H9 (cell line): ENCODE results near the gene ZNF629. TPM values are rescaled to one million over a fixed set of nuclear protein-coding genes. Genes with fewer than 3 reads are reported as not detected.

ENCODE experiments used
- DNase-seq: peaks from one replicate; pipeline ENCODE4 v3.0.0-alpha.2; 2017
- H2AFZ ChIP-seq: one replicate; pipeline ENCODE4 v1.6.1; 2013; ENCODE audit warnings: mild to moderate bottlenecking, low read length, control low read depth, moderate library complexity
- H2AK5ac ChIP-seq: 2 replicates; pipeline ENCODE4 v1.6.1; 2013; ENCODE audit warnings: low read length, control low read depth, mixed read lengths; ENCODE audit not compliant: insufficient read length
- H2BK120ac ChIP-seq: one replicate; pipeline ENCODE4 v1.6.1; 2013; ENCODE audit warnings: low read depth, mild to moderate bottlenecking, low read length, control low read depth, inconsistent platforms; ENCODE audit not compliant: poor library complexity, severe bottlenecking
- H2BK12ac ChIP-seq: 2 replicates; pipeline ENCODE4 v1.6.1; 2013; ENCODE audit warnings: low read length, control low read depth, mixed read lengths, low read depth; ENCODE audit not compliant: insufficient read length
- H2BK15ac ChIP-seq: 2 replicates; pipeline ENCODE4 v1.6.1; 2013; ENCODE audit warnings: low read depth, low read length, control low read depth
- H2BK20ac ChIP-seq: one replicate; pipeline ENCODE4 v1.6.1; 2013; ENCODE audit warnings: low read depth, mild to moderate bottlenecking, low read length, control low read depth, inconsistent platforms; ENCODE audit not compliant: poor library complexity, severe bottlenecking
- H2BK5ac ChIP-seq: 2 replicates; pipeline ENCODE4 v1.6.1; 2013; ENCODE audit warnings: low read length, control low read depth, mixed read lengths; ENCODE audit not compliant: insufficient read length
- H3K14ac ChIP-seq: 2 replicates; pipeline ENCODE4 v1.6.1; 2013; ENCODE audit warnings: low read length, control low read depth; ENCODE audit not compliant: insufficient read depth
- H3K18ac ChIP-seq: 2 replicates; pipeline ENCODE4 v1.6.1; 2013; ENCODE audit warnings: low read depth, mild to moderate bottlenecking, mixed read lengths, low read length, control low read depth; ENCODE audit not compliant: insufficient read length
- H3K23ac ChIP-seq: 2 replicates; pipeline ENCODE4 v1.6.1; 2013; ENCODE audit warnings: low read length, control low read depth, mixed read lengths, low read depth; ENCODE audit not compliant: insufficient read length
- H3K23me2 ChIP-seq: 2 replicates; pipeline ENCODE4 v1.6.1; 2013; ENCODE audit warnings: low read depth, mild to moderate bottlenecking, mixed read lengths, low read length, control low read depth; ENCODE audit not compliant: insufficient read length, poor library complexity, severe bottlenecking
- H3K27ac ChIP-seq: 2 replicates; pipeline ENCODE4 v1.5.1; 2013; ENCODE audit warnings: low read length, control low read depth, mixed read lengths, low read depth; ENCODE audit not compliant: insufficient read length
- H3K27me3 ChIP-seq: 2 replicates; pipeline ENCODE4 v1.6.1; 2013; ENCODE audit warnings: low read length, control low read depth, inconsistent platforms; ENCODE audit not compliant: insufficient read depth
- H3K4ac ChIP-seq: 2 replicates; pipeline ENCODE4 v1.6.1; 2013; ENCODE audit warnings: low read depth, mild to moderate bottlenecking, control low read depth, inconsistent platforms, low read length, moderate library complexity
- H3K4me1 ChIP-seq: 2 replicates; pipeline ENCODE4 v1.6.1; 2013; ENCODE audit warnings: low read length, control low read depth, inconsistent platforms; ENCODE audit not compliant: insufficient read depth
- H3K4me2 ChIP-seq: 2 replicates; pipeline ENCODE4 v1.6.1; 2013; ENCODE audit warnings: low read length, control low read depth, mixed read lengths; ENCODE audit not compliant: insufficient read length, insufficient read depth
- H3K56ac ChIP-seq: 2 replicates; pipeline ENCODE4 v1.6.1; 2013; ENCODE audit warnings: low read depth, mild to moderate bottlenecking, mixed read lengths, low read length, control low read depth; ENCODE audit not compliant: insufficient read length
- H3K79me1 ChIP-seq: 2 replicates; pipeline ENCODE4 v1.6.1; 2013; ENCODE audit warnings: low read depth, mild to moderate bottlenecking, moderate library complexity, low read length, control low read depth, inconsistent platforms; ENCODE audit not compliant: insufficient read depth, poor library complexity, severe bottlenecking
- H3K79me2 ChIP-seq: 2 replicates; pipeline ENCODE4 v1.6.1; 2013; ENCODE audit warnings: low read length, control low read depth, inconsistent platforms; ENCODE audit not compliant: insufficient read depth
- H3K9ac ChIP-seq: 2 replicates; pipeline ENCODE4 v1.6.1; 2013; ENCODE audit warnings: low read length, control low read depth, mixed read lengths; ENCODE audit not compliant: insufficient read length; ENCODE audit errors: extremely low read depth
- H3K9me3 ChIP-seq: one replicate; pipeline ENCODE4 v1.6.1; 2013; ENCODE audit warnings: low read depth, low read length, inconsistent platforms; ENCODE audit not compliant: control insufficient read depth
- H3T11ph ChIP-seq: one replicate; pipeline ENCODE4 v1.6.1; 2013; ENCODE audit warnings: mild to moderate bottlenecking, low read length, control low read depth, inconsistent platforms
- H4K20me1 ChIP-seq: one replicate; pipeline ENCODE4 v1.6.1; 2013; ENCODE audit not compliant: control insufficient read depth, insufficient read length, insufficient read depth
- H4K5ac ChIP-seq: 2 replicates; pipeline ENCODE4 v1.6.1; 2013; ENCODE audit warnings: low read depth, mild to moderate bottlenecking, mixed read lengths, low read length, control low read depth; ENCODE audit not compliant: insufficient read length
- H4K8ac ChIP-seq: replicated peaks from 2 replicates; pipeline ENCODE4 v1.6.1; 2013; ENCODE audit warnings: low read length, control low read depth, mixed read lengths, low read depth; ENCODE audit not compliant: insufficient read length
- H4K91ac ChIP-seq: 2 replicates; pipeline ENCODE4 v1.6.1; 2013; ENCODE audit warnings: low read depth, mild to moderate bottlenecking, moderate library complexity, mixed read lengths, low read length, control low read depth; ENCODE audit not compliant: insufficient read length
- H3K27ac Mint-ChIP-seq, 3 experiments: 2 replicates in 2 of 3; 3 replicates in 1 of 3; pipeline ENCODE4 v1.8.0; 2020 to 2021; ENCODE audit warnings: mixed read lengths in 3 of 3, mild to moderate bottlenecking in 1 of 3, moderate library complexity in 1 of 3
- H3K27me3 Mint-ChIP-seq: 2 replicates; pipeline ENCODE4 v1.8.0; 2021; ENCODE audit warnings: low read depth, mild to moderate bottlenecking, moderate library complexity, mixed read lengths
- H3K36me3 Mint-ChIP-seq, 3 experiments: 2 replicates in 2 of 3; 3 replicates in 1 of 3; pipeline ENCODE4 v1.8.0; 2020 to 2021; ENCODE audit warnings: low read depth in 3 of 3, mixed read lengths in 3 of 3; ENCODE audit not compliant: insufficient read depth in 1 of 3
- H3K4me1 Mint-ChIP-seq, 2 experiments: 2 replicates each; pipeline ENCODE4 v1.8.0; 2020; ENCODE audit warnings: mixed read lengths in 2 of 2
- H3K4me3 Mint-ChIP-seq, 2 experiments: 2 replicates in 1 of 2; 3 replicates in 1 of 2; pipeline ENCODE4 v1.8.0; 2020 to 2021; ENCODE audit warnings: mild to moderate bottlenecking in 2 of 2, mixed read lengths in 2 of 2, moderate library complexity in 1 of 2
- H3K9me3 Mint-ChIP-seq, 2 experiments: 2 replicates in 1 of 2; 3 replicates in 1 of 2; pipeline ENCODE4 v1.8.0; 2020; ENCODE audit warnings: mild to moderate bottlenecking in 2 of 2, mixed read lengths in 2 of 2, moderate library complexity in 1 of 2
- WGBS: extraction: QIAGEN DNeasy Blood & Tissue Kit; methylation state at CpG from one replicate; pipeline ENCODE4 v1.1.7; 2013; ENCODE audit warnings: missing lambda C conversion rate, low lambda C conversion rate, mixed read lengths; ENCODE audit not compliant: insufficient read length; ENCODE audit errors: extremely low coverage; 5-methylcytosine and 5-hydroxymethylcytosine counted together
- total RNA-seq: library from RNA; stranded (reverse); gene quantifications from 2 replicates; pipeline ENCODE4 v1.2.1, GENCODE V29; 2021
- TF ChIP-seq, protein P1 (sequence below): fragments of 200-600 bp; sonication (generic); conservative IDR thresholded peaks from 3 replicates; pipeline ENCODE4 v1.8.0; 2021; ENCODE audit warnings: antibody characterized with exemption, mild to moderate bottlenecking

Gene ZNF629
- total RNA-seq, 1 experiment from 2014 or later: 20.0 TPM

- Histone ChIP-seq H3K56ac (no peak overlapping the region), H4K20me1 (no peaks in the 10 kb centered on the region), H3K23me2 (peaks cover 20% of the 10 kb centered on the region), H3K4ac (no peak overlapping the region), H2AK5ac (no peak overlapping the region), H3K9me3 (no peaks in the 10 kb centered on the region), H3K23ac (no peak overlapping the region), H2BK15ac (no peak overlapping the region), H4K5ac (no peak overlapping the region), H2BK12ac (no peak overlapping the region), H4K8ac (no peak overlapping the region), H3K9ac (peak overlapping the region; percentile 93), H2BK120ac (no peak overlapping the region), H3K4me2 (peak overlapping the region; percentile 95), H3K14ac (no peak overlapping the region), H3K27ac (no peak overlapping the region), H2AFZ (no peak overlapping the region), H3K18ac (no peak overlapping the region), H3T11ph (no peak overlapping the region), H2BK20ac (no peak overlapping the region), H3K27me3 (no peaks in the 10 kb centered on the region), H3K4me1 (no peaks in the 10 kb centered on the region), H3K79me2 (no peaks in the 10 kb centered on the region), H2BK5ac (no peak overlapping the region), H4K91ac (no peak overlapping the region), H3K79me1 (peaks cover 6% of the 10 kb centered on the region)
- Mint-ChIP-seq H3K27me3 (no peaks in the 10 kb centered on the region), H3K27ac (peak overlapping the region; percentile 78 to 93 (median 82); a peak in 6 of 7 replicates), H3K4me1 (peaks cover 17 to 18% of the 10 kb centered on the region in 2 experiments), H3K4me3 (peak overlapping the region; percentile 91 to 97), H3K36me3 (peaks cover 37 to 67% (median 55%) of the 10 kb centered on the region in 3 experiments), H3K9me3 (no peaks in the 10 kb centered on the region)
- TF ChIP-seq, protein P1, sequence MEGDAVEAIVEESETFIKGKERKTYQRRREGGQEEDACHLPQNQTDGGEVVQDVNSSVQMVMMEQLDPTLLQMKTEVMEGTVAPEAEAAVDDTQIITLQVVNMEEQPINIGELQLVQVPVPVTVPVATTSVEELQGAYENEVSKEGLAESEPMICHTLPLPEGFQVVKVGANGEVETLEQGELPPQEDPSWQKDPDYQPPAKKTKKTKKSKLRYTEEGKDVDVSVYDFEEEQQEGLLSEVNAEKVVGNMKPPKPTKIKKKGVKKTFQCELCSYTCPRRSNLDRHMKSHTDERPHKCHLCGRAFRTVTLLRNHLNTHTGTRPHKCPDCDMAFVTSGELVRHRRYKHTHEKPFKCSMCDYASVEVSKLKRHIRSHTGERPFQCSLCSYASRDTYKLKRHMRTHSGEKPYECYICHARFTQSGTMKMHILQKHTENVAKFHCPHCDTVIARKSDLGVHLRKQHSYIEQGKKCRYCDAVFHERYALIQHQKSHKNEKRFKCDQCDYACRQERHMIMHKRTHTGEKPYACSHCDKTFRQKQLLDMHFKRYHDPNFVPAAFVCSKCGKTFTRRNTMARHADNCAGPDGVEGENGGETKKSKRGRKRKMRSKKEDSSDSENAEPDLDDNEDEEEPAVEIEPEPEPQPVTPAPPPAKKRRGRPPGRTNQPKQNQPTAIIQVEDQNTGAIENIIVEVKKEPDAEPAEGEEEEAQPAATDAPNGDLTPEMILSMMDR: no peak
- no peak for DNase-seq
- WGBS: no CpG with 5 or more reads among the region's 15 CpGs
Measured at GRCh38 chr16:30762991-30763725, 23.8 kb downstream of the ZNF629 start.
